H1 (cell line): Measurements from ENCODE around the gene MRGPRX2. TPM values are rescaled to one million over a fixed set of nuclear protein-coding genes. Genes with fewer than 3 reads are reported as not detected.

Source experiments
- CTCF ChIA-PET: fragments of 300-600 bp; sonication (Branson Sonifier 250); formaldehyde crosslinking; loops from one replicate; lab custom pipeline; 2021; ENCODE audit not compliant: partially characterized antibody; lab: Charles Lee
- POLR2A ChIA-PET: fragments of 300-600 bp; sonication (Branson Sonifier 250); formaldehyde crosslinking; loops from one replicate; lab custom pipeline; 2021; ENCODE audit warnings: inconsistent platforms; ENCODE audit not compliant: partially characterized antibody; lab: Charles Lee
- DNase-seq, 2 experiments: peaks; one replicate each; pipeline versions ENCODE4 v3.0.0 to v3.0.0-alpha.2; 2010 to 2022; ENCODE audit warnings: low spot score in 2 of 2, low read depth in 1 of 2, mixed read lengths in 1 of 2
- FAIRE-seq: peaks from 2 replicates; lab custom pipeline; 2011; peaks lifted over from hg19 to GRCh38; lab: Jason Lieb, UNC
- H2AFZ ChIP-seq: 2 replicates; pipeline ENCODE4 v1.8.1; 2012; ENCODE audit warnings: low read length, inconsistent platforms
- H2AK5ac ChIP-seq: 2 replicates; pipeline ENCODE4 v1.6.1; 2013; ENCODE audit warnings: low read depth, low read length
- H2BK120ac ChIP-seq: replicated peaks from 2 replicates; pipeline ENCODE3; 2013; ENCODE audit warnings: low read depth, low read length, inconsistent platforms
- H2BK12ac ChIP-seq: 2 replicates; pipeline ENCODE4 v1.6.1; 2013; ENCODE audit warnings: low read depth, low read length
- H2BK15ac ChIP-seq: 2 replicates; pipeline ENCODE4 v1.6.1; 2013; ENCODE audit warnings: low read length
- H2BK20ac ChIP-seq: 2 replicates; pipeline ENCODE4 v1.6.1; 2013; ENCODE audit warnings: low read length
- H2BK5ac ChIP-seq: 2 replicates; pipeline ENCODE4 v1.6.1; 2013; ENCODE audit warnings: low read depth, low read length
- H3K14ac ChIP-seq: 2 replicates; pipeline ENCODE4 v1.6.1; 2013; ENCODE audit warnings: inconsistent platforms; ENCODE audit not compliant: insufficient read length
- H3K18ac ChIP-seq: 2 replicates; pipeline ENCODE4 v1.6.1; 2013; ENCODE audit warnings: low read length; ENCODE audit errors: extremely low read depth
- H3K23ac ChIP-seq: 2 replicates; pipeline ENCODE4 v1.6.1; 2013; ENCODE audit warnings: inconsistent platforms; ENCODE audit not compliant: insufficient read length
- H3K23me2 ChIP-seq: 2 replicates; pipeline ENCODE4 v1.6.1; 2013; ENCODE audit warnings: low read depth, low read length
- H3K27ac ChIP-seq: 2 replicates; pipeline ENCODE4 v1.6.1; 2011; ENCODE audit warnings: low read depth, low read length, inconsistent platforms
- H3K27me3 ChIP-seq, 4 experiments: replicated peaks in 1 of 4; 1 replicate in 1 of 4; 2 replicates in 3 of 4; pipeline versions ENCODE4 v1.6.1 to v1.8.1; 2011 to 2013; ENCODE audit warnings: low read length in 3 of 4, mild to moderate bottlenecking in 3 of 4, inconsistent platforms in 2 of 4, mixed read lengths in 2 of 4, moderate library complexity in 1 of 4; ENCODE audit not compliant: control insufficient read depth in 3 of 4, insufficient read depth in 3 of 4; ENCODE audit errors: extremely low read depth in 1 of 4
- H3K36me3 ChIP-seq, 4 experiments: 2 replicates each; pipeline versions ENCODE4 v1.6.1 to v1.8.1; 2011 to 2013; ENCODE audit warnings: mild to moderate bottlenecking in 4 of 4, low read length in 3 of 4, moderate library complexity in 2 of 4, control low read depth in 1 of 4, inconsistent platforms in 1 of 4; ENCODE audit not compliant: insufficient read depth in 4 of 4, control insufficient read depth in 2 of 4
- H3K4ac ChIP-seq: replicated peaks from 2 replicates; pipeline ENCODE3; 2013; ENCODE audit warnings: low read length, low read depth, mixed read lengths, inconsistent platforms; ENCODE audit not compliant: insufficient read length
- H3K4me1 ChIP-seq, 4 experiments: replicated peaks in 1 of 4; 1 replicate in 1 of 4; 2 replicates in 3 of 4; pipeline versions ENCODE4 v1.6.1 to v1.8.1; 2011 to 2013; ENCODE audit warnings: low read length in 3 of 4, inconsistent platforms in 2 of 4, mixed read lengths in 1 of 4; ENCODE audit not compliant: insufficient read depth in 4 of 4, control insufficient read depth in 3 of 4
- H3K4me2 ChIP-seq, 2 experiments: 2 replicates each; pipeline versions ENCODE4 v1.6.1 to v1.8.1; 2011 to 2013; ENCODE audit warnings: low read depth in 2 of 2, low read length in 2 of 2, control low read depth in 1 of 2, inconsistent platforms in 1 of 2, mild to moderate bottlenecking in 1 of 2; ENCODE audit not compliant: insufficient read depth in 1 of 2
- H3K4me3 ChIP-seq, 4 experiments: fragments of 200-600, 300-600 bp in 1 of 4; sonication (generic), shearing (Covaris generic), sonication (Bioruptor Twin) in 1 of 4; 2 replicates each; pipeline versions ENCODE4 v1.5.1 to v1.8.1; 2011 to 2016; ENCODE audit warnings: low read length in 4 of 4, low read depth in 3 of 4, control low read depth in 2 of 4, inconsistent platforms in 2 of 4, mild to moderate bottlenecking in 2 of 4, mixed read lengths in 1 of 4, moderate library complexity in 1 of 4; ENCODE audit not compliant: insufficient read depth in 2 of 4; ENCODE audit errors: extremely low read depth in 1 of 4
- H3K56ac ChIP-seq: replicated peaks from 2 replicates; pipeline ENCODE3; 2013; ENCODE audit warnings: low read depth, mild to moderate bottlenecking, mixed read lengths, low read length, inconsistent platforms; ENCODE audit not compliant: insufficient read length
- H3K79me1 ChIP-seq: 2 replicates; pipeline ENCODE4 v1.6.1; 2013; ENCODE audit warnings: low read depth, low read length, control low read depth
- H3K79me2 ChIP-seq, 2 experiments: 2 replicates each; pipeline versions ENCODE4 v1.6.1 to v1.8.1; 2012 to 2013; ENCODE audit warnings: low read length in 2 of 2, mild to moderate bottlenecking in 2 of 2, inconsistent platforms in 1 of 2; ENCODE audit not compliant: insufficient read depth in 2 of 2, control insufficient read depth in 1 of 2
- H3K9ac ChIP-seq, 4 experiments: replicated peaks in 1 of 4; 1 replicate in 1 of 4; 2 replicates in 3 of 4; pipeline versions ENCODE4 v1.6.1 to v1.8.1; 2011 to 2013; ENCODE audit warnings: low read depth in 3 of 4, low read length in 3 of 4, control low read depth in 2 of 4, mild to moderate bottlenecking in 2 of 4, moderate library complexity in 2 of 4, inconsistent platforms in 1 of 4; ENCODE audit errors: extremely low read depth in 1 of 4
- H3K9me3 ChIP-seq, 2 experiments: 2 replicates each; pipeline versions ENCODE4 v1.6.1 to v1.8.1; 2012 to 2013; ENCODE audit warnings: mild to moderate bottlenecking in 2 of 2, moderate library complexity in 2 of 2, control low read depth in 1 of 2, inconsistent platforms in 1 of 2, low read depth in 1 of 2, low read length in 1 of 2, mixed read lengths in 1 of 2; ENCODE audit not compliant: insufficient read depth in 2 of 2
- H4K20me1 ChIP-seq, 2 experiments: replicated peaks in 1 of 2; 2 replicates each; pipeline versions ENCODE3 to v1.8.1; 2011 to 2013; ENCODE audit warnings: inconsistent platforms in 2 of 2, low read length in 2 of 2, mild to moderate bottlenecking in 1 of 2; ENCODE audit not compliant: insufficient read depth in 2 of 2, control insufficient read depth in 1 of 2
- H4K5ac ChIP-seq: 2 replicates; pipeline ENCODE4 v1.6.1; 2013; ENCODE audit warnings: low read length, low read depth, mixed read lengths, inconsistent platforms; ENCODE audit not compliant: insufficient read length
- H4K8ac ChIP-seq: 2 replicates; pipeline ENCODE4 v1.8.0; 2013; ENCODE audit warnings: mild to moderate bottlenecking, moderate library complexity, low read length, inconsistent platforms; ENCODE audit not compliant: insufficient read depth; ENCODE audit errors: extremely low read depth
- H4K91ac ChIP-seq: replicated peaks from 2 replicates; pipeline ENCODE3; 2013; ENCODE audit warnings: low read length, mixed read lengths, inconsistent platforms; ENCODE audit not compliant: insufficient read length
- BACH1 ChIP-seq: IDR thresholded peaks from 2 replicates; pipeline ENCODE4 v1.6.1; 2012; ENCODE audit warnings: low read length, improper control_type of control experiment
- CBX8 ChIP-seq: fragments of 300-800, 300-1000 bp; sonication (generic); IDR thresholded peaks from 2 replicates; pipeline ENCODE4 v1.7.1; 2016; ENCODE audit warnings: low read depth, low read length, borderline replicate concordance
- CHD2 ChIP-seq: IDR thresholded peaks from 2 replicates; pipeline ENCODE4 v1.6.1; 2012; ENCODE audit warnings: low read length, improper control_type of control experiment
- E2F6 ChIP-seq: IDR thresholded peaks from 2 replicates; pipeline ENCODE4 v1.6.1; 2012; ENCODE audit warnings: inconsistent platforms
- JUN ChIP-seq: IDR thresholded peaks from 2 replicates; pipeline ENCODE4 v1.6.1; 2011; ENCODE audit warnings: low read depth, mild to moderate bottlenecking, improper control_type of control experiment, low read length
- MAFK ChIP-seq: IDR thresholded peaks from 2 replicates; pipeline ENCODE4 v1.6.1; 2012; ENCODE audit warnings: low read depth, mild to moderate bottlenecking, improper control_type of control experiment, low read length
- POU5F1 ChIP-seq: IDR thresholded peaks from 2 replicates; pipeline ENCODE4 v1.6.1; 2011; ENCODE audit warnings: low read depth, mild to moderate bottlenecking, low read length, moderate library complexity
- SIX5 ChIP-seq: IDR thresholded peaks from 2 replicates; pipeline ENCODE4 v1.6.1; 2011; ENCODE audit warnings: mild to moderate bottlenecking, low read depth, low read length
- TEAD4 ChIP-seq: IDR thresholded peaks from 2 replicates; pipeline ENCODE4 v1.6.1; 2012; ENCODE audit warnings: low read depth, low read length, inconsistent platforms, mixed read lengths
- WGBS, 2 experiments: shearing (Covaris generic) in 1 of 2; methylation state at CpG; one replicate each; pipeline versions ENCODE4 v1.1.6 to v1.1.7; 2013 to 2015; ENCODE audit warnings: low lambda C conversion rate in 2 of 2, mixed read lengths in 2 of 2, inconsistent platforms in 1 of 2, low coverage in 1 of 2, missing lambda C conversion rate in 1 of 2; ENCODE audit not compliant: insufficient replicate concordance in 2 of 2, insufficient coverage in 1 of 2, insufficient read length in 1 of 2; ENCODE audit errors: extremely low coverage in 1 of 2, missing lambda C conversion rate in 1 of 2; 5-methylcytosine and 5-hydroxymethylcytosine counted together
- polyA plus RNA-seq, 7 experiments: library from polyadenylated mRNA; depleted of rRNA in 3 of 7; stranded (reverse) in 5 of 7; unstranded in 2 of 7; fragments of >200 nt in 5 of 7; fragments of 200-250 nt in 2 of 7; gene quantifications; 1 replicate in 5 of 7; 2 replicates in 1 of 7; 4 replicates in 1 of 7; pipeline versions ENCODE4 v1.2.1 to v1.2.3, GENCODE V29; 2011 to 2013; ENCODE audit warnings: missing spikeins in 2 of 7, mixed read lengths in 2 of 7
- total RNA-seq: library from RNA; stranded (reverse); fragmentation: NEBNext Ultra II Directional; extraction: Animal tissue kit (Norgen Biotek cat#: 25700); gene quantifications from 2 replicates; pipeline ENCODE4 v1.2.1, GENCODE V29; 2021
- TF ChIP-seq, protein P1 (sequence below): IDR thresholded peaks from 2 replicates; pipeline ENCODE4 v1.6.1; 2011; ENCODE audit warnings: low read depth, mild to moderate bottlenecking, low read length; ENCODE audit not compliant: insufficient read depth

Gene MRGPRX2
- total and polyA plus RNA-seq, 2 of the 8 experiments (the other 6 are each of a cell fraction or from before 2014, with no cell fraction given): not detected

- FAIRE-seq (no peak), DNase-seq (no peak)
- H3K23me2 ChIP-seq: no peaks in the 10 kb centered on the region
- no peaks in the 10 kb centered on the region; a peak in 1 of 8 replicates for H3K36me3 ChIP-seq
- no peak overlapping the region for H4K91ac ChIP-seq
- no peaks in the 10 kb centered on the region for H3K79me2 ChIP-seq
- H3K9ac ChIP-seq: no peak overlapping the region
- no peak overlapping the region for H3K4me2 ChIP-seq
- H3K4me1 ChIP-seq: peaks cover 0 to 7% (median 3%) of the 10 kb centered on the region in 4 experiments; a peak in 3 of 7 replicates
- H3K79me1 ChIP-seq: no peaks in the 10 kb centered on the region
- POLR2A ChIA-PET: no interaction called here
- H3K14ac ChIP-seq: no peak overlapping the region
- no peak overlapping the region for H4K5ac ChIP-seq
- H3K4ac ChIP-seq: no peak overlapping the region
- no peak overlapping the region for H3K56ac ChIP-seq
- H3K4me3 ChIP-seq: no peak overlapping the region
- no peak overlapping the region for H2BK5ac ChIP-seq
- no peak overlapping the region for H2BK12ac ChIP-seq
- H3K27me3 ChIP-seq: no peaks in the 10 kb centered on the region
- no peak overlapping the region for H2AK5ac ChIP-seq
- no peaks in the 10 kb centered on the region for H4K20me1 ChIP-seq
- WGBS, 2 experiments: 80% methylated on average over 4 of the region's 4 CpGs; no CpG with 5 or more reads in 1 of the 2 experiments
- H3K9me3 ChIP-seq: no peaks in the 10 kb centered on the region
- no peak overlapping the region for H4K8ac ChIP-seq
- CTCF ChIA-PET: interaction anchor here (0.8 to 1.4 kb wide), 3 partner anchors 7 to 48 kb away, joined by 4 read pairs; no protein-coding TSS in a partner anchor
- TF ChIP-seq SIX5: no peak
- no peak for TF ChIP-seq CHD2
- TF ChIP-seq TEAD4: no peak
- TF ChIP-seq MAFK: no peak
- TF ChIP-seq CBX8: no peak
- no peak for TF ChIP-seq JUN
- TF ChIP-seq E2F6: no peak
- TF ChIP-seq POU5F1: no peak
- TF ChIP-seq, protein P1, sequence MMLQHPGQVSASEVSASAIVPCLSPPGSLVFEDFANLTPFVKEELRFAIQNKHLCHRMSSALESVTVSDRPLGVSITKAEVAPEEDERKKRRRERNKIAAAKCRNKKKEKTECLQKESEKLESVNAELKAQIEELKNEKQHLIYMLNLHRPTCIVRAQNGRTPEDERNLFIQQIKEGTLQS: no peak
- no peak for TF ChIP-seq BACH1
- TF ChIP-seq, all 59 proteins: peak for 0
- Histone ChIP-seq H2BK20ac (no peak overlapping the region), H2BK15ac (no peak overlapping the region), H2AFZ (no peak overlapping the region), H2BK120ac (no peak overlapping the region), H3K18ac (no peak overlapping the region), H3K27ac (no peak overlapping the region), H3K23ac (no peak overlapping the region)
These were observed 40.4 kb upstream of the MRGPRX2 start for GRCh38 chr11:19100885-19101284.
